IPS DF 6.9 (cell line): ENCODE data around the gene HIVEP2.

ENCODE experiments used
- DNase-seq: peaks from one replicate; pipeline ENCODE4 v3.0.0-alpha.2; 2013; ENCODE audit warnings: low read depth, low spot score
- H3K27ac ChIP-seq: one replicate; pipeline ENCODE4 v1.5.1; 2013; ENCODE audit warnings: low read length, control low read depth
- H3K27me3 ChIP-seq: 2 replicates; pipeline ENCODE4 v1.6.1; 2013; ENCODE audit warnings: mild to moderate bottlenecking, low read length; ENCODE audit not compliant: control insufficient read depth, insufficient read depth
- H3K36me3 ChIP-seq: 2 replicates; pipeline ENCODE4 v1.6.1; 2013; ENCODE audit warnings: low read length; ENCODE audit not compliant: control insufficient read depth, insufficient read depth
- H3K4me1 ChIP-seq: 2 replicates; pipeline ENCODE4 v1.6.1; 2013; ENCODE audit warnings: low read length; ENCODE audit not compliant: control insufficient read depth, insufficient read depth
- H3K4me3 ChIP-seq: 2 replicates; pipeline ENCODE4 v1.5.1; 2013; ENCODE audit warnings: mild to moderate bottlenecking, low read length
- H3K9me3 ChIP-seq: 2 replicates; pipeline ENCODE4 v1.6.1; 2013; ENCODE audit warnings: low read length, inconsistent platforms; ENCODE audit not compliant: control insufficient read depth, insufficient read depth
- WGBS: extraction: QIAGEN DNeasy Blood & Tissue Kit; methylation state at CpG from one replicate; pipeline ENCODE4 v1.1.7; 2013; ENCODE audit warnings: mixed read lengths, missing lambda C conversion rate; ENCODE audit not compliant: insufficient read length, insufficient coverage; 5-methylcytosine and 5-hydroxymethylcytosine counted together

Gene HIVEP2

GRCh38 chr6:142960098-142960497 is 15.1 kb upstream of the HIVEP2 start:
- no peaks in the 10 kb centered on the region for H3K36me3 ChIP-seq
- no peaks in the 10 kb centered on the region for H3K9me3 ChIP-seq
- H3K27me3 ChIP-seq: no peaks in the 10 kb centered on the region; the same call in 1 of the 2 replicates
- no peak overlapping the region for H3K27ac ChIP-seq
- no peak for DNase-seq
- H3K4me1 ChIP-seq: no peaks in the 10 kb centered on the region
- no peak overlapping the region for H3K4me3 ChIP-seq

- Histone ChIP-seq H3K36me3 (no peaks in the 10 kb centered on the region), H3K9me3 (no peaks in the 10 kb centered on the region), H3K27me3 (no peaks in the 10 kb centered on the region; the same call in 1 of the 2 replicates), H3K4me1 (no peaks in the 10 kb centered on the region), H3K27ac (no peak overlapping the region), H3K4me3 (no peak overlapping the region)
- no peak for DNase-seq
- no CpG with 5 or more reads among the region's 4 CpGs for WGBS
Observed at GRCh38 chr6:142958343-142958742, 13.4 kb upstream of the HIVEP2 start.

- H3K4me1 ChIP-seq: no peaks in the 10 kb centered on the region
- no peaks in the 10 kb centered on the region for H3K9me3 ChIP-seq
- no CpG with 5 or more reads among the region's 1 CpG for WGBS
- no peaks in the 10 kb centered on the region for H3K36me3 ChIP-seq
- no peak overlapping the region for H3K4me3 ChIP-seq
- H3K27me3 ChIP-seq: no peaks in the 10 kb centered on the region; the same call in 1 of the 2 replicates
- H3K27ac ChIP-seq: no peak overlapping the region
- DNase-seq: no peak
Observed at GRCh38 chr6:142956726-142957125, 11.8 kb upstream of the HIVEP2 start.

DNA sequence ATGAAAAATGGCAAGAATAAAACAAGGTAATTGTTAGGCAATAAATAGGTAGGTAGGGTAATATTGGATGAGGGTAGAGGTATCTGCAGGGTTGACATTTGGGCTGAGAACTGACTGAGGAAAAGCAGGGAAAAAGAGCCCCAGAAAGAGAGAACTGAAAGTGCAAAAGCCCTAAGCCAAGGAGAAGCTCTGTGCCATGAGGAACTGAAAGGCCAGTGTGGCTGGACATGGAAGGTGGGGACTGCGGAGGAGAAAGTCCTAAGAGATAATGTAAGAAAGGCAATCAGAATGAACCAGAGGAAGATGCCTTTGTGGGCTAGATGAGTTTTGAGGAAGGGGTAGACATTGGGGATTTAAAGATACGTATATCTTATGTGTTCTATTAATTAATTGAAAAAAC is 9.9 kb upstream of the HIVEP2 start:
- no peak for DNase-seq
- no peak overlapping the region for H3K27ac ChIP-seq
- no peaks in the 10 kb centered on the region for H3K9me3 ChIP-seq
- H3K27me3 ChIP-seq: no peaks in the 10 kb centered on the region
- no CpG with 5 or more reads among the region's 2 CpGs for WGBS
- H3K4me3 ChIP-seq: no peak overlapping the region
- no peaks in the 10 kb centered on the region for H3K4me1 ChIP-seq
- no peaks in the 10 kb centered on the region for H3K36me3 ChIP-seq

- WGBS: no CpG with 5 or more reads among the region's 5 CpGs
- no peak for DNase-seq
- no peak overlapping the region for H3K4me3 ChIP-seq
- no peaks in the 10 kb centered on the region for H3K9me3 ChIP-seq
- H3K27me3 ChIP-seq: no peaks in the 10 kb centered on the region
- no peak overlapping the region for H3K27ac ChIP-seq
- no peaks in the 10 kb centered on the region for H3K4me1 ChIP-seq
- no peaks in the 10 kb centered on the region for H3K36me3 ChIP-seq
Observed at GRCh38 chr6:142953373-142954273, 8.6 kb upstream of the HIVEP2 start.

DNA sequence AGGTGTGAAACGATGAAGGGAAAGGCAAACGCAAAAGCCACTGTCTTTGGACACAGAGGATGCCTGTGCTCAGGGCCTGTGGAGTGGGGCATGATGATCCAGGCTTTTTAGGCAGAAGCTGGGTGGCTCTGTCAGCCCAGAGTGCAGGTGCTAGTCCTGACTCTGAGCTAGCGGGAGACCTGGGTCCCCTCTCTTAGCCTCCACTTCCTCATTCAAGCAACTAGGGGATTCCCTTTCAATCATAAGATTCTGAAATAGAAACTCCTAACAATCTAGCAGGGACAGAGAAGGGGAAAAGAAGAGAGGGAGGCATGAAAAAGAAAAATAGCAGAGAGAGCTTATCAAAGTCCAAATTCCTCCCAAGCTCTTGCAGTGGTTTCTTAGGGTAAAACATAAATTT is 7.6 kb upstream of the HIVEP2 start:
- DNase-seq: no peak
- no CpG with 5 or more reads among the region's 3 CpGs for WGBS
- Histone ChIP-seq H3K27me3 (no peaks in the 10 kb centered on the region), H3K27ac (no peak overlapping the region), H3K9me3 (no peaks in the 10 kb centered on the region), H3K36me3 (no peaks in the 10 kb centered on the region), H3K4me1 (no peaks in the 10 kb centered on the region), H3K4me3 (no peak overlapping the region)

- DNase-seq: no peak
- H3K9me3 ChIP-seq: no peaks in the 10 kb centered on the region
- no peak overlapping the region for H3K4me3 ChIP-seq
- H3K27me3 ChIP-seq: no peaks in the 10 kb centered on the region
- H3K4me1 ChIP-seq: no peaks in the 10 kb centered on the region
- H3K36me3 ChIP-seq: no peaks in the 10 kb centered on the region
- H3K27ac ChIP-seq: no peak overlapping the region
- WGBS: no CpG with 5 or more reads among the region's 1 CpG
Observed at GRCh38 chr6:142950291-142950690, 5.3 kb upstream of the HIVEP2 start.

DNA sequence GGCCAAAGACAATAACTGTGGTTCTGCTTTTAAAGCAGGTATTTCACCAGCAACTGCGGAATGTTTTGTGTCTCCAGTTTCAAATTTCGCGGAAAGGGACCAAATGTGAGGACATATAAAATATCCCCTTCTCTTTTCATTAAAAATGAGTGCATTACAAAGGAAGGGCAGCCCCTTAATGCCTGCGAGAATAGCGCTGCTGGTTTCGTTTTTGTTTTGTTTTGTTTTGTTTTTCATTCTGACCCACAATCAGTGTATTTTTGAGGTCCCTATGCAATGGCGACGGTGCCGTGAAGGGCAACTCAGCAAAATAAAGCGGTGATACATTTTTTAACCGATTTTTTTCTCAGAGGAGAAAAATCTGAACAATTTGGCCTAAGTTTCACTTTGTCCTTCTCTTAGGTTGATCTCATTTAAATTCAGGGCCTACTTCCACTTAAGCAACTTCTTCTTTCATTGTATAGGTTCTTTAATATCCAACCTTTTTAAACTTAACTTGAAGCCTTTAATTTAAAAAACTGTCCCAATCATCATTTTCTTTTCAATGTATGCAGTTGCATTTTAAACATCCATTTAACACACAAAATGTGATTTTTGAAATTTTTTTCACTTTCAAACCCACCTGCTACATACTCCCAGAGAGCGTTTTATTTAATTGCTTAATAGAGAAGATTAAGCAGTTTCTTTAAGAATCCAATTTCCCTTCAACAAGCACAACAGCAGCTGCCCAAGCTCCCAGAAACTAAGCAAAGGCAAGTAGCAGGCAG is 2.9 kb upstream of the HIVEP2 start:
- Histone ChIP-seq H3K4me3 (peak overlapping the region; percentile 91; the same call in 1 of the 2 replicates), H3K27ac (no peak overlapping the region), H3K9me3 (no peaks in the 10 kb centered on the region), H3K4me1 (no peaks in the 10 kb centered on the region), H3K36me3 (no peaks in the 10 kb centered on the region), H3K27me3 (no peaks in the 10 kb centered on the region)
- no peak for DNase-seq
- WGBS: no CpG with 5 or more reads among the region's 12 CpGs

DNA sequence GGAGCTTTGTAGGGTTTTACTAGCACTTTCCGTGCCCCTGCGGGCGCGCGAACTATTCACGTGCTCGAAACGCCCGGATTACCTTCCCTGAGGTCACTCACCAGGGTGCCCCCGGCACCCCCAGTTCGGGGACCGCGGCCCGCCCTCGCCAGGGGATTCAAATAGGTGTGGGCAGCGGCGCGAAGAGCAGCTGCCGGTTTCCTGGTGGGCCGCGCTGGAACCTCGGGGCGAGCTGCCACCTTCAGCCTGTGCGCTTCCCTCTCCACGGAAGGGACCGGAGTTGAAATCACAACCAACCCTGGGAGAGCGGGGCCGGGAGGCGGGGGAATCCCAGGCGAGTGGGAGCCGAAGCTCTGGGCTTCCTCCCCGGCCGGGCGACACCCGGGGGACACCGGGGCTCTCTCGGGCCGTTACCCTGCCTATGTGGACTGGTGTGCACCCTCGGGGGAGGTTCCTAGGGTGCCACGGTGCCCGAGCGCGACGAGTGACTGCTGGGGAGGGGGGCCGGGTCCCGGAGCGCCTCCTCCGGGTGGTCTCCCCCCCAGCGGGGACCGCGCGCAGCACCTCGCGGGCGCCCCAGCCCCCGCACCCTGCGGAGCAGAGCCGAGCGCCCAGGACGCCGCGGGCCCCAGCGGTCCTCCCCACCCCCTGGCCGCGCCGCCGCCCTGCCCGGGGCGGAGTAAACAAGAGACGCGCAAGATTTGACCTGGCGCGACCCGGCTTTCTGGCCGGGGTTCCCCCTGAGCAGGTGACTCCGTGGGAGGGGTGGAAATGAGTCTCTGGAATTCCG is 2.1 kb upstream of the HIVEP2 start:
- no peaks in the 10 kb centered on the region for H3K9me3 ChIP-seq
- H3K4me3 ChIP-seq: peak overlapping the region; percentile 91; the same call in 1 of the 2 replicates
- H3K27ac ChIP-seq: no peak overlapping the region
- H3K36me3 ChIP-seq: no peaks in the 10 kb centered on the region
- no CpG with 5 or more reads among the region's 77 CpGs for WGBS
- DNase-seq: no peak
- H3K4me1 ChIP-seq: no peaks in the 10 kb centered on the region
- H3K27me3 ChIP-seq: no peaks in the 10 kb centered on the region
